ENCODE data around the gene TEKT1.
"Not testable (repeated sequence)": the region's sequence is repeated elsewhere in the genome, so short reads cannot be mapped to it uniquely, and the experiment has no call there.

Gene TEKT1

GRCh38 chr17:6843241-6843880 lies 11.8 kb upstream of the TEKT1 start:
- H3K4me3 ChIP-seq (ENCODE audit: low read depth, low read length), result no peak overlapping the region
- in situ Hi-C loops (cut with HindIII; ENCODE audit: low sequenced_read_pairs), result no loop called here
- TF ChIP-seq CTCF (IDR thresholded peaks at IDR 0.05; ENCODE audit: low read depth, low read length, missing control alignments), result no peak
- peak; percentile 38 for DNase-seq (ENCODE audit: low read depth)

- H3K4me3 ChIP-seq (ENCODE audit: low read depth, low read length); DNase-seq (ENCODE audit: low read depth); in situ Hi-C loops (cut with HindIII; ENCODE audit: low sequenced_read_pairs): not testable (repeated sequence)
Measured at GRCh38 chr17:6841769-6842168, 10.2 kb upstream of the TEKT1 start.

- no peak overlapping the region for H3K4me3 ChIP-seq (ENCODE audit: low read depth, low read length)
- DNase-seq (ENCODE audit: low read depth), result no peak
- in situ Hi-C loops (cut with HindIII; ENCODE audit: low sequenced_read_pairs), result no loop called here
- TF ChIP-seq CTCF (IDR thresholded peaks at IDR 0.05; ENCODE audit: low read depth, low read length, missing control alignments), result no peak
Measured at GRCh38 chr17:6830383-6830986, 1.0 kb downstream of the TEKT1 start.

GRCh38 chr17:6823011-6823442 lies 8.5 kb downstream of the TEKT1 start:
- DNase-seq (ENCODE audit: low read depth), result no peak
- no peak overlapping the region for H3K4me3 ChIP-seq (ENCODE audit: low read depth, low read length)
- TF ChIP-seq CTCF (IDR thresholded peaks at IDR 0.05; ENCODE audit: low read depth, low read length, missing control alignments), result no peak
- in situ Hi-C loops (cut with HindIII; ENCODE audit: low sequenced_read_pairs), result no loop called here

- in situ Hi-C loops (cut with HindIII; ENCODE audit: low sequenced_read_pairs), result no loop called here
- TF ChIP-seq CTCF (IDR thresholded peaks at IDR 0.05; ENCODE audit: low read depth, low read length, missing control alignments), result no peak
- DNase-seq (ENCODE audit: low read depth), result no peak
- no peak overlapping the region for H3K4me3 ChIP-seq (ENCODE audit: low read depth, low read length)
Measured at GRCh38 chr17:6818938-6819337, 12.6 kb downstream of the TEKT1 start.

GRCh38 chr17:6816368-6816767 lies 15.2 kb downstream of the TEKT1 start:
- H3K4me3 ChIP-seq (ENCODE audit: low read depth, low read length); in situ Hi-C loops (cut with HindIII; ENCODE audit: low sequenced_read_pairs); DNase-seq (ENCODE audit: low read depth): not testable (repeated sequence)

GRCh38 chr17:6815775-6816174 lies 15.8 kb downstream of the TEKT1 start:
- TF ChIP-seq CTCF (IDR thresholded peaks at IDR 0.05; ENCODE audit: low read depth, low read length, missing control alignments), result no peak
- DNase-seq (ENCODE audit: low read depth), result no peak
- in situ Hi-C loops (cut with HindIII; ENCODE audit: low sequenced_read_pairs), result no loop called here
- no peak overlapping the region for H3K4me3 ChIP-seq (ENCODE audit: low read depth, low read length)

Data from astrocyte of the cerebellum (primary cell).